ENCODE results near the gene MICOS13. TPM values are rescaled to one million over a fixed set of nuclear protein-coding genes. Genes with fewer than 3 reads are reported as not detected.
"Not testable (repeated sequence)": the region's sequence is repeated elsewhere in the genome, so short reads cannot be mapped to it uniquely, and the experiment has no call there.

MICOS13 gene
- total RNA-seq, 1 donor from 2014 or later = 48.0 TPM

DNA sequence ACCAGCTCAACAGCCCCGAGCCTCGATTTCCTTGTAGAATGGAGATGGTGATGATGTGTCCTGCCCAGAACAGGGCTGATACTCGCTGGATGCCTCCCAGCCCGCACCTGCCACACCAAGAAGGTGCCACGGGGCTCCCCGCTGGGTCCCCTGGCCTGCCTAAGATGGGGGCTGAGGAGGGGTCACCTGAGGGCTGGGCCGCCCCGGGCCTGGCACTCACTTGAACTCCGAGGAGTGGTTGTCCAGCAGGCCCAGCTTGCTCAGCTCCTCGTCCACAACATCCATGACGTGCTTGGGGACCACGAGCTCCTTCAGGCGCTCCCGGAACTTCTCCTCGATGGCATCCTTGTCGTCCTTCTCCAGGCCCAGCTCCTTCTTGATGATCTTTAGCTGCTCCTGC, 25.2 kb upstream of the MICOS13 start:
- no peak overlapping the region for H2AFZ ChIP-seq (ENCODE audit: low read depth, low read length)
- Mint-ChIP-seq H3K4me1 (ENCODE audit: low read depth, unreplicated experiment) (no peaks in the 10 kb centered on the region), H3K9me3 (ENCODE audit: unreplicated experiment) (no peaks in the 10 kb centered on the region), H3K27me3 (ENCODE audit: low read depth, unreplicated experiment) (no peaks in the 10 kb centered on the region), H3K27ac (ENCODE audit: unreplicated experiment) (no peak overlapping the region), H3K36me3 (ENCODE audit: low read depth, unreplicated experiment) (peaks cover 14% of the 10 kb centered on the region), H3K4me3 (ENCODE audit: unreplicated experiment) (no peak overlapping the region)
- H3K79me2 ChIP-seq (ENCODE audit: insufficient read depth, low read length) = peaks cover 4% of the 10 kb centered on the region
- no peak overlapping the region for H3K27ac ChIP-seq (ENCODE audit: low read depth, low read length)
- no peak overlapping the region for H3K4me3 ChIP-seq (ENCODE audit: insufficient read depth, low read depth, low read length)
- no peak for FAIRE-seq
- no peak overlapping the region for H3K4me2 ChIP-seq (ENCODE audit: low read length)
- H3K9ac ChIP-seq (ENCODE audit: low read length) = no peak overlapping the region
- peaks cover 15% of the 10 kb centered on the region for H4K20me1 ChIP-seq (ENCODE audit: insufficient read depth, low read length)
- TF ChIP-seq EZH2 (IDR thresholded peaks at IDR 0.05; ENCODE audit: insufficient read depth, low read length) = no peak
- TF ChIP-seq, protein P1, sequence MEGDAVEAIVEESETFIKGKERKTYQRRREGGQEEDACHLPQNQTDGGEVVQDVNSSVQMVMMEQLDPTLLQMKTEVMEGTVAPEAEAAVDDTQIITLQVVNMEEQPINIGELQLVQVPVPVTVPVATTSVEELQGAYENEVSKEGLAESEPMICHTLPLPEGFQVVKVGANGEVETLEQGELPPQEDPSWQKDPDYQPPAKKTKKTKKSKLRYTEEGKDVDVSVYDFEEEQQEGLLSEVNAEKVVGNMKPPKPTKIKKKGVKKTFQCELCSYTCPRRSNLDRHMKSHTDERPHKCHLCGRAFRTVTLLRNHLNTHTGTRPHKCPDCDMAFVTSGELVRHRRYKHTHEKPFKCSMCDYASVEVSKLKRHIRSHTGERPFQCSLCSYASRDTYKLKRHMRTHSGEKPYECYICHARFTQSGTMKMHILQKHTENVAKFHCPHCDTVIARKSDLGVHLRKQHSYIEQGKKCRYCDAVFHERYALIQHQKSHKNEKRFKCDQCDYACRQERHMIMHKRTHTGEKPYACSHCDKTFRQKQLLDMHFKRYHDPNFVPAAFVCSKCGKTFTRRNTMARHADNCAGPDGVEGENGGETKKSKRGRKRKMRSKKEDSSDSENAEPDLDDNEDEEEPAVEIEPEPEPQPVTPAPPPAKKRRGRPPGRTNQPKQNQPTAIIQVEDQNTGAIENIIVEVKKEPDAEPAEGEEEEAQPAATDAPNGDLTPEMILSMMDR (IDR thresholded peaks at IDR 0.05; ENCODE audit: insufficient read depth, low read depth, low read length) = no peak
- no peaks in the 10 kb centered on the region for H3K9me3 ChIP-seq (ENCODE audit: insufficient read depth, low read depth, low read length)
- peaks cover 24% of the 10 kb centered on the region for H3K36me3 ChIP-seq (ENCODE audit: insufficient read depth, low read length)
- no peaks in the 10 kb centered on the region for H3K27me3 ChIP-seq (ENCODE audit: insufficient read depth, low read length)
- DNase-seq (ENCODE audit: low read depth) = no peak
- no peaks in the 10 kb centered on the region for H3K4me1 ChIP-seq (ENCODE audit: insufficient read depth, low read length)

DNA sequence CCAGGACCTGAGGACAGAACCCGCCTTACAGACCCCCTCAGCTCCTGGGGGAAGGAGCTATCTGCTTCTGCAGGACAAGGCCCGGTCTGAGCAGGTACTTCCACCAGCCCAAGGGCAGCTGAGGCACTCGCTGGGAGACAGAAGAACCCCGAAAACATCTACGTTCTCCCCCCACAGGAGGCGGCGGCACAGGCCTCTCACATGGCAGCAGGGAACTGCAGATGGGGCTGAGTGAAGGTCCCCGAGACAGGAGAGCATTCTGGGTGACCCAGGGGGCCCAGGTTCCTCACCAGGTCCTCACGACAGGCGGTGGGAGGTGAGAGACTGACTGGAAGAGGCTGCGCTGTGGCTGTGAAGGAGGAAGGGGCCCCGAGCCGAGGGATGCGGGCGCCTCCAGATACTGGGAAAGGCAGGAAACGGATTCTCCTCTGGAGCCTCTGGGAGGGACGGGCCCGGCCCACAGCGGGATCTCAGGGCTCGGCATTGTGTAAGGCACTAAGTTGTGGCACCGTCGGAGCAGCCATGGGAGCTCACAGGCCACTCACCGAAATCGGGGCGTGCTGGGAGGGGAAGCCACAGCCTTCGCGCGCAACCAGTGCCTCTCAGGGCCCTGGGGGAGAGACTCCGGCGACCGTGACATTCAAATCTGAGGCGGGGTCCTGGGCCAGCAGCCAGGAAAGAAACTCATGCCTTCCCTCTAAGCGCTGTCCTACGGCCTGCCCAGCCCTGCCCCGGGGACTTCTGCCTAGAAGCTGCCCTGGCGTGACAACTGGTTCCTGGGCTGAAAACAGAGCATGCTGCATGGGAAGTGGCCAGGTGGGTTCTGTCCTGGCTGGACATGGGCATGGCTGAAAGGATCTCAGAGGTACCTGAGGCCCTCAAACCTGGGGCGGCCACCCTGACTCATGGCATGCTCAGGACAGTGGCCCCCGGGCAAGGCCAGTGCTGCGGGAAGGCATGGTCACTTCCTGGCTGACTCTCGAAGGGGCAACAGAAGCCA, 23.8 kb upstream of the MICOS13 start:
- H3K27me3 ChIP-seq (ENCODE audit: insufficient read depth, low read length) = no peaks in the 10 kb centered on the region
- no peaks in the 10 kb centered on the region for H3K9me3 Mint-ChIP-seq (ENCODE audit: unreplicated experiment)
- no peak for FAIRE-seq
- DNase-seq (ENCODE audit: low read depth) = no peak
- no peak overlapping the region for H2AFZ ChIP-seq (ENCODE audit: low read depth, low read length)
- peak overlapping the region; percentile 41 for H3K27ac Mint-ChIP-seq (ENCODE audit: unreplicated experiment)
- H3K27ac ChIP-seq (ENCODE audit: low read depth, low read length) = no peak overlapping the region
- H3K4me1 ChIP-seq (ENCODE audit: insufficient read depth, low read length) = no peaks in the 10 kb centered on the region
- H4K20me1 ChIP-seq (ENCODE audit: insufficient read depth, low read length) = peaks cover 17% of the 10 kb centered on the region
- H3K4me3 ChIP-seq (ENCODE audit: insufficient read depth, low read depth, low read length) = no peak overlapping the region
- H3K4me2 ChIP-seq (ENCODE audit: low read length) = no peak overlapping the region
- no peak for TF ChIP-seq EZH2 (IDR thresholded peaks at IDR 0.05; ENCODE audit: insufficient read depth, low read length)
- TF ChIP-seq, protein P1 (IDR thresholded peaks at IDR 0.05; ENCODE audit: insufficient read depth, low read depth, low read length) = no peak
- no peaks in the 10 kb centered on the region for H3K4me1 Mint-ChIP-seq (ENCODE audit: low read depth, unreplicated experiment)
- H3K79me2 ChIP-seq (ENCODE audit: insufficient read depth, low read length) = peaks cover 4% of the 10 kb centered on the region
- H3K4me3 Mint-ChIP-seq (ENCODE audit: unreplicated experiment) = no peak overlapping the region
- H3K27me3 Mint-ChIP-seq (ENCODE audit: low read depth, unreplicated experiment) = no peaks in the 10 kb centered on the region
- no peak overlapping the region for H3K9ac ChIP-seq (ENCODE audit: low read length)
- H3K36me3 Mint-ChIP-seq (ENCODE audit: low read depth, unreplicated experiment) = peaks cover 15% of the 10 kb centered on the region
- H3K9me3 ChIP-seq (ENCODE audit: insufficient read depth, low read depth, low read length) = no peaks in the 10 kb centered on the region
- peaks cover 24% of the 10 kb centered on the region for H3K36me3 ChIP-seq (ENCODE audit: insufficient read depth, low read length)

DNA sequence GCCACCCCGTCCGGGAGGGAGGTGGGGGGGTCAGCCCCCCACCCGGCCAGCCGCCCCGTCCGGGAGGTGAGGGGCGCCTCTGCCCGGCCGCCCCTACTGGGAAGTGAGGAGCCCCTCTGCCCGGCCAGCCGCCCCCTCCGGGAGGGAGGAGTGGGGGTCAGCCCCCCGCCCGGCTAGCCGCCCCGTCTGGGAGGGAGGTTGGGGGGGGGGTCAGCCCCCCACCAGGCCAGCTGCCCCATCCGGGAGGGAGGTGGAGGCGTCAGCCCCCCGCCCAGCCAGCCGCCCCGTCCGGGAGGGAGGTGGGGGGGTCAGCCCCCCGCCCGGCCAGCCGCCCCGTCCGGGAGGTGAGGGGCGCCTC, 21.7 kb upstream of the MICOS13 start:
- peaks cover 21% of the 10 kb centered on the region for H3K36me3 ChIP-seq (ENCODE audit: insufficient read depth, low read length)
- H3K4me1 ChIP-seq (ENCODE audit: insufficient read depth, low read length); H3K4me3 Mint-ChIP-seq (ENCODE audit: unreplicated experiment); H3K9me3 Mint-ChIP-seq (ENCODE audit: unreplicated experiment); H3K9me3 ChIP-seq (ENCODE audit: insufficient read depth, low read depth, low read length); H3K4me2 ChIP-seq (ENCODE audit: low read length); H3K79me2 ChIP-seq (ENCODE audit: insufficient read depth, low read length); H3K27ac ChIP-seq (ENCODE audit: low read depth, low read length); H3K27me3 Mint-ChIP-seq (ENCODE audit: low read depth, unreplicated experiment); H3K27ac Mint-ChIP-seq (ENCODE audit: unreplicated experiment); H3K4me1 Mint-ChIP-seq (ENCODE audit: low read depth, unreplicated experiment); H2AFZ ChIP-seq (ENCODE audit: low read depth, low read length); FAIRE-seq; H3K27me3 ChIP-seq (ENCODE audit: insufficient read depth, low read length); DNase-seq (ENCODE audit: low read depth); H3K9ac ChIP-seq (ENCODE audit: low read length); H3K4me3 ChIP-seq (ENCODE audit: insufficient read depth, low read depth, low read length): not testable (repeated sequence)
- peaks cover 35% of the 10 kb centered on the region for H4K20me1 ChIP-seq (ENCODE audit: insufficient read depth, low read length)
- peaks cover 17% of the 10 kb centered on the region for H3K36me3 Mint-ChIP-seq (ENCODE audit: low read depth, unreplicated experiment)

Data from astrocyte (in vitro differentiated cells and primary cell).